OCI-LY7 (cell line): ENCODE measurements around the gene CCDC148. TPM values are rescaled to one million over a fixed set of nuclear protein-coding genes. Genes with fewer than 3 reads are reported as not detected.

Experiments
- BruUV-seq: library from RNA; stranded (reverse); fragments of 400-500 nt; replicated peaks from 2 replicates; lab custom pipeline; 2021; lab: Mats Ljungman, UMichigan
- CTCF ChIA-PET: fragments of 300-600 bp; sonication (Branson Sonifier 250); formaldehyde crosslinking; loops from one replicate; lab custom pipeline; 2022; ENCODE audit warnings: antibody characterized with exemption; ENCODE audit not compliant: unreplicated experiment; lab: Charles Lee
- POLR2A ChIA-PET: fragments of 300-600 bp; sonication (Branson Sonifier 250); formaldehyde crosslinking; loops from one replicate; lab custom pipeline; 2022; ENCODE audit warnings: antibody characterized with exemption; lab: Charles Lee
- DNase-seq: peaks from one replicate; pipeline ENCODE4 v3.0.0-alpha.2; 2015; ENCODE audit warnings: low spot score
- H2AFZ ChIP-seq: fragments of 200-600 bp; sonication (generic), shearing (Covaris generic); 2 replicates; pipeline ENCODE4 v1.6.1; 2014; ENCODE audit warnings: mild to moderate bottlenecking, antibody characterized with exemption, low read length, moderate library complexity
- H3K27ac ChIP-seq: fragments of 200-600 bp; sonication (generic); 2 replicates; pipeline ENCODE4 v1.5.1; 2014; ENCODE audit warnings: mixed run types, low read depth, mild to moderate bottlenecking, moderate library complexity, low read length, inconsistent platforms; ENCODE audit not compliant: poor library complexity, severe bottlenecking
- H3K36me3 ChIP-seq: fragments of 200-600 bp; sonication (generic); 2 replicates; pipeline ENCODE4 v1.6.1; 2014; ENCODE audit warnings: mild to moderate bottlenecking, antibody characterized with exemption, low read length, moderate library complexity, mixed read lengths; ENCODE audit not compliant: insufficient read depth
- H3K4me1 ChIP-seq: fragments of 200-600 bp; sonication (generic); 2 replicates; pipeline ENCODE4 v1.5.1; 2014; ENCODE audit warnings: mild to moderate bottlenecking, low read length; ENCODE audit not compliant: insufficient read depth, poor library complexity, severe bottlenecking
- H3K4me2 ChIP-seq: fragments of 200-600 bp; sonication (generic); 2 replicates; pipeline ENCODE4 v1.6.1; 2014; ENCODE audit warnings: mild to moderate bottlenecking, low read length
- H3K4me3 ChIP-seq: fragments of 200-600 bp; sonication (generic); 2 replicates; pipeline ENCODE4 v1.5.1; 2014; ENCODE audit warnings: mild to moderate bottlenecking, low read depth, low read length; ENCODE audit not compliant: poor library complexity, severe bottlenecking
- H3K79me2 ChIP-seq: fragments of 200-600 bp; sonication (generic); 2 replicates; pipeline ENCODE4 v1.6.1; 2016; ENCODE audit warnings: low read depth, mild to moderate bottlenecking, low read length, moderate library complexity, mixed read lengths; ENCODE audit not compliant: insufficient read depth
- H3K9me2 ChIP-seq: fragments of 200-600 bp; sonication (generic); 2 replicates; pipeline ENCODE4 v1.6.1; 2016; ENCODE audit warnings: mild to moderate bottlenecking, low read length, mixed read lengths; ENCODE audit not compliant: insufficient read depth
- H3K9me3 ChIP-seq: fragments of 200-600 bp; sonication (generic); 2 replicates; pipeline ENCODE4 v1.6.1; 2014; ENCODE audit warnings: mild to moderate bottlenecking, mixed run types, low read length, mixed read lengths
- H4K20me1 ChIP-seq: fragments of 200-600 bp; sonication (generic); 2 replicates; pipeline ENCODE4 v1.6.1; 2014; ENCODE audit warnings: mild to moderate bottlenecking, antibody characterized with exemption, low read length, moderate library complexity, mixed read lengths; ENCODE audit not compliant: insufficient read depth
- EZH2phosphoT487 ChIP-seq: fragments of 200-600 bp; sonication (generic); IDR thresholded peaks from 2 replicates; pipeline ENCODE4 v1.6.1; 2018; ENCODE audit warnings: low read depth, borderline replicate concordance, mild to moderate bottlenecking, mixed run types, antibody characterized with exemption, low read length, moderate library complexity, mixed read lengths
- intact Hi-C: fragments of 100-400 bp; cut with micrococcal nuclease; formaldehyde crosslinking; loops from one replicate; pipeline ENCODE4 v1.10.0; 2022; ENCODE audit not compliant: unreplicated experiment
- total RNA-seq, 2 experiments: library from RNA; depleted of rRNA in 1 of 2; stranded (reverse); fragments of >200 nt in 1 of 2; shearing (Covaris generic) in 1 of 2; gene quantifications; 2 replicates each; pipeline ENCODE4 v1.2.3, GENCODE V29; 2014 to 2022
- TF ChIP-seq, protein P1 (sequence below): fragments of 200-600 bp; sonication (generic); conservative IDR thresholded peaks from 2 replicates; pipeline ENCODE4 v1.5.1; 2014; ENCODE audit warnings: mild to moderate bottlenecking, antibody characterized with exemption, low read length, moderate library complexity, mixed read lengths

CCDC148 gene
- total RNA-seq, 2 experiments from 2014 or later = 0.19 to 0.99 TPM

DNA sequence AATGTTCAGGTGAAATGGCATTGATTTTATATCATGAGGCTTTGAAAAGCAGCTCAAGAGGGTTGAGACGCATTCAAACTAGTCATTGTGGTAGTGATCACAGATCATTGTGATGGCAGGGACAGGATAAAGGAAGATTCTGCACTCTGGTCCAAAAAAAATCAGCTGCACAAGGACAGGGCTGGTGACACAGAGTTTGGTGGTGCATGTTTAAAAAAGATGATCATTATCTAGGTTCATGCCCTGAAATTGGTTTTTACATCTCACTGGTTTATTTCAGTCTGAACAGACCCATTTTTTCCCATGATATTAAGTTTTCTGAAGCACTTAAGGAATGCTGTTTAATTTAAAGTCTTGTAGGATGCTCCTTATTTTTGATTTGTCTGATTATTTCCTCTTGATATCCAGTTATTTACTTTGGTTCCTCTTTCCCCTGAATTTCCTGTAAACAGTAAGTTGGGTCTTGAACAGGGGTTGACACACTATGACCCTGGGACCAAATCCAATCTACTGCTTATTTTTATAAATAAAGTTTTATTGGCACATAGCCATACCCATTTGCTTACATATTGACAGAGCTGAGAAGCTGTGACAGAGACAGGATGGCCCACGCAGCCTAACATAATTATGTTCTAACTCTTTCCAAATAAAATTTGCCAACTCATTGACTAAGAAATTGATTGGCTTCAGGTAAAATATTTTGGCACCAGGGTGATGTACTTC, 256.5 kb downstream of the CCDC148 start:
- H4K20me1 ChIP-seq = no peaks in the 10 kb centered on the region
- no peaks in the 10 kb centered on the region for H3K79me2 ChIP-seq
- intact Hi-C loops = no loop called here
- H3K36me3 ChIP-seq = no peaks in the 10 kb centered on the region
- no peak overlapping the region for H2AFZ ChIP-seq
- H3K27ac ChIP-seq = no peak overlapping the region
- TF ChIP-seq EZH2phosphoT487 = no peak
- TF ChIP-seq, protein P1, sequence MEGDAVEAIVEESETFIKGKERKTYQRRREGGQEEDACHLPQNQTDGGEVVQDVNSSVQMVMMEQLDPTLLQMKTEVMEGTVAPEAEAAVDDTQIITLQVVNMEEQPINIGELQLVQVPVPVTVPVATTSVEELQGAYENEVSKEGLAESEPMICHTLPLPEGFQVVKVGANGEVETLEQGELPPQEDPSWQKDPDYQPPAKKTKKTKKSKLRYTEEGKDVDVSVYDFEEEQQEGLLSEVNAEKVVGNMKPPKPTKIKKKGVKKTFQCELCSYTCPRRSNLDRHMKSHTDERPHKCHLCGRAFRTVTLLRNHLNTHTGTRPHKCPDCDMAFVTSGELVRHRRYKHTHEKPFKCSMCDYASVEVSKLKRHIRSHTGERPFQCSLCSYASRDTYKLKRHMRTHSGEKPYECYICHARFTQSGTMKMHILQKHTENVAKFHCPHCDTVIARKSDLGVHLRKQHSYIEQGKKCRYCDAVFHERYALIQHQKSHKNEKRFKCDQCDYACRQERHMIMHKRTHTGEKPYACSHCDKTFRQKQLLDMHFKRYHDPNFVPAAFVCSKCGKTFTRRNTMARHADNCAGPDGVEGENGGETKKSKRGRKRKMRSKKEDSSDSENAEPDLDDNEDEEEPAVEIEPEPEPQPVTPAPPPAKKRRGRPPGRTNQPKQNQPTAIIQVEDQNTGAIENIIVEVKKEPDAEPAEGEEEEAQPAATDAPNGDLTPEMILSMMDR = no peak
- no TSS peak for BruUV-seq
- H3K9me3 ChIP-seq = no peaks in the 10 kb centered on the region
- no peak for DNase-seq
- ChIA-PET POLR2A (interaction anchor here (0.5 kb wide), 1 partner anchor 29 kb away, joined by 3 read pairs; no protein-coding TSS in a partner anchor), CTCF (no interaction called here)
- no peaks in the 10 kb centered on the region for H3K9me2 ChIP-seq
- no peak overlapping the region for H3K4me3 ChIP-seq
- no peaks in the 10 kb centered on the region for H3K4me1 ChIP-seq
- no peak overlapping the region for H3K4me2 ChIP-seq

- BruUV-seq = no TSS peak
- CTCF ChIA-PET = no interaction called here
- no peaks in the 10 kb centered on the region for H4K20me1 ChIP-seq
Observed at GRCh38 chr2:158197940-158198339, 258.6 kb downstream of the CCDC148 start.

DNA sequence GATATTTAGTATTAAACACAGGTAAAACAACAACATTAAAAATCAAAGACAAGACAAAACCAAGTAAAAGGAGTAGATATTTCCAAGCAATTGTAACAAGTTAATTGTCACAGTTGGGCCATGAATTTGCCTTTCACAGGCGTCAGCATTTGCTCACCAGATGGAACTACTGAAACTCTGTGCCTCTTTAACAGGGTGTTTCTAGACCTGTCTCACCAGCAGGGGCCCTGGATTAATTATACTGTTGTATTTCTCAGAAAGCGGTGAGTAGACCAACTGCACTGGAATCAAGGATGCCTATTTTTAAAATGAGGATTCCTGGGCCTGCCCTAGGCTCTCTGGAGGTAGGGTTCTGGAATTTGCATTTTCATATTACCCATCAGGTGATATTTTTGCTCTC, 262.3 kb downstream of the CCDC148 start:
- Histone ChIP-seq H2AFZ (no peak overlapping the region), H3K4me2 (no peak overlapping the region), H4K20me1 (no peaks in the 10 kb centered on the region), H3K27ac (no peak overlapping the region), H3K4me1 (no peaks in the 10 kb centered on the region), H3K36me3 (no peaks in the 10 kb centered on the region), H3K4me3 (no peak overlapping the region), H3K9me3 (no peaks in the 10 kb centered on the region), H3K9me2 (no peaks in the 10 kb centered on the region), H3K79me2 (no peaks in the 10 kb centered on the region)
- ChIA-PET CTCF (no interaction called here), POLR2A (no interaction called here)
- intact Hi-C loops = no loop called here
- DNase-seq = no peak
- TF ChIP-seq, protein P1 = no peak
- no peak for TF ChIP-seq EZH2phosphoT487
- BruUV-seq = no TSS peak

More at GRCh38 chr2:158197940-158198339, 258.6 kb downstream of the CCDC148 start:
- no peak overlapping the region for H3K4me3 ChIP-seq
- no peak for TF ChIP-seq EZH2phosphoT487
- TF ChIP-seq, protein P1 = no peak
- intact Hi-C loops = no loop called here
- H3K9me3 ChIP-seq = no peaks in the 10 kb centered on the region
- no peaks in the 10 kb centered on the region for H3K36me3 ChIP-seq
- H3K4me1 ChIP-seq = no peaks in the 10 kb centered on the region
- POLR2A ChIA-PET = no interaction called here
- no peaks in the 10 kb centered on the region for H3K79me2 ChIP-seq
- H2AFZ ChIP-seq = no peak overlapping the region
- no peaks in the 10 kb centered on the region for H3K9me2 ChIP-seq
- no peak overlapping the region for H3K4me2 ChIP-seq
- no peak overlapping the region for H3K27ac ChIP-seq
- DNase-seq = no peak
